Trophoblast cell (in vitro differentiated cells and primary cell): ENCODE results near the gene RGL1.
A peak's percentile ranks its signal among the peaks of the same experiment; 100 is the strongest.

ENCODE experiments used
- DNase-seq, 2 donors: peaks; one replicate each; pipeline ENCODE4 v3.0.0-alpha.2; 2016
- H2AFZ ChIP-seq: 2 replicates; pipeline ENCODE4 v1.6.1; 2013; ENCODE audit warnings: low read length, moderate library complexity, mild to moderate bottlenecking; ENCODE audit not compliant: insufficient read depth, poor library complexity
- H2AK5ac ChIP-seq: 2 replicates; pipeline ENCODE4 v1.6.1; 2013; ENCODE audit warnings: mild to moderate bottlenecking, low read length
- H2BK120ac ChIP-seq: 2 replicates; pipeline ENCODE4 v1.6.1; 2013; ENCODE audit warnings: low read length, mild to moderate bottlenecking, moderate library complexity; ENCODE audit not compliant: insufficient read depth, poor library complexity
- H2BK12ac ChIP-seq: 2 replicates; pipeline ENCODE4 v1.6.1; 2013; ENCODE audit warnings: mild to moderate bottlenecking, low read length, moderate library complexity
- H2BK5ac ChIP-seq: 2 replicates; pipeline ENCODE4 v1.6.1; 2013; ENCODE audit warnings: low read length, low read depth, moderate library complexity, mild to moderate bottlenecking; ENCODE audit not compliant: poor library complexity
- H3K14ac ChIP-seq: 2 replicates; pipeline ENCODE4 v1.6.1; 2013; ENCODE audit warnings: mild to moderate bottlenecking, low read length
- H3K18ac ChIP-seq: 2 replicates; pipeline ENCODE4 v1.6.1; 2013; ENCODE audit warnings: mild to moderate bottlenecking, low read length
- H3K23ac ChIP-seq: 2 replicates; pipeline ENCODE4 v1.6.1; 2013; ENCODE audit warnings: low read length
- H3K27ac ChIP-seq: 2 replicates; pipeline ENCODE4 v1.5.1; 2013; ENCODE audit warnings: low read depth, mild to moderate bottlenecking, inconsistent platforms, low read length, moderate library complexity
- H3K27me3 ChIP-seq: 2 replicates; pipeline ENCODE4 v1.6.1; 2013; ENCODE audit warnings: inconsistent platforms, mild to moderate bottlenecking, low read length, moderate library complexity; ENCODE audit not compliant: insufficient read depth
- H3K36me3 ChIP-seq, 2 experiments: 1 replicate in 1 of 2; 2 replicates in 1 of 2; pipeline ENCODE4 v1.6.1; 2013; ENCODE audit warnings: low read length in 2 of 2, mild to moderate bottlenecking in 2 of 2, moderate library complexity in 1 of 2; ENCODE audit not compliant: insufficient read depth in 2 of 2, control insufficient read depth in 1 of 2
- H3K4ac ChIP-seq: 2 replicates; pipeline ENCODE4 v1.6.1; 2013; ENCODE audit warnings: low read depth, mild to moderate bottlenecking, low read length, moderate library complexity
- H3K4me1 ChIP-seq, 2 experiments: 1 replicate in 1 of 2; 2 replicates in 1 of 2; pipeline ENCODE4 v1.6.1; 2013; ENCODE audit warnings: low read length in 2 of 2, mild to moderate bottlenecking in 2 of 2, moderate library complexity in 1 of 2; ENCODE audit not compliant: insufficient read depth in 2 of 2, control insufficient read depth in 1 of 2
- H3K4me2 ChIP-seq: 2 replicates; pipeline ENCODE4 v1.6.1; 2013; ENCODE audit warnings: inconsistent platforms, mild to moderate bottlenecking, low read length, moderate library complexity
- H3K4me3 ChIP-seq: 2 replicates; pipeline ENCODE4 v1.5.1; 2013; ENCODE audit warnings: mild to moderate bottlenecking, low read depth, low read length, inconsistent platforms
- H3K79me1 ChIP-seq: one replicate; pipeline ENCODE4 v1.6.1; 2013; ENCODE audit warnings: low read length
- H3K79me2 ChIP-seq: 2 replicates; pipeline ENCODE4 v1.6.1; 2013; ENCODE audit warnings: low read length, mild to moderate bottlenecking; ENCODE audit not compliant: control insufficient read depth, insufficient read depth, poor library complexity
- H3K9ac ChIP-seq: 2 replicates; pipeline ENCODE4 v1.6.1; 2013; ENCODE audit warnings: mild to moderate bottlenecking, low read length
- H3K9me3 ChIP-seq: 2 replicates; pipeline ENCODE4 v1.6.1; 2013; ENCODE audit warnings: low read depth, mild to moderate bottlenecking, control low read depth, inconsistent platforms, low read length; ENCODE audit not compliant: insufficient read depth
- H4K12ac ChIP-seq: 2 replicates; pipeline ENCODE4 v1.6.1; 2013; ENCODE audit warnings: low read depth, mild to moderate bottlenecking, low read length, moderate library complexity
- H4K8ac ChIP-seq: 2 replicates; pipeline ENCODE4 v1.6.1; 2013; ENCODE audit warnings: low read depth, mild to moderate bottlenecking, low read length, moderate library complexity
- H4K91ac ChIP-seq: one replicate; pipeline ENCODE4 v1.6.1; 2013; ENCODE audit warnings: low read depth, mild to moderate bottlenecking, low read length, moderate library complexity
- WGBS: extraction: QIAGEN DNeasy Blood & Tissue Kit; methylation state at CpG from one replicate; pipeline ENCODE4 v1.1.7; 2013; ENCODE audit warnings: missing lambda C conversion rate; ENCODE audit not compliant: insufficient read length, insufficient coverage; ENCODE audit errors: extremely low coverage; 5-methylcytosine and 5-hydroxymethylcytosine counted together

RGL1 gene

GRCh38 chr1:183941001-183941400, 136.1 kb downstream of the RGL1 start:
- H4K91ac ChIP-seq: no peak overlapping the region
- no peak overlapping the region for H3K23ac ChIP-seq
- H2BK120ac ChIP-seq: no peak overlapping the region
- no peak overlapping the region for H3K9ac ChIP-seq
- no peak overlapping the region for H4K8ac ChIP-seq
- no peak overlapping the region for H2AK5ac ChIP-seq
- H2AFZ ChIP-seq: no peak overlapping the region
- H3K79me2 ChIP-seq: no peaks in the 10 kb centered on the region
- DNase-seq: no peak
- H3K79me1 ChIP-seq: peaks cover 2% of the 10 kb centered on the region
- no peak overlapping the region for H3K4me2 ChIP-seq
- H3K14ac ChIP-seq: no peak overlapping the region
- H3K9me3 ChIP-seq: no peaks in the 10 kb centered on the region
- H3K27ac ChIP-seq: no peak overlapping the region
- peaks cover 8 to 12% of the 10 kb centered on the region in 2 experiments for H3K4me1 ChIP-seq
- no peak overlapping the region for H3K4ac ChIP-seq
- H3K18ac ChIP-seq: no peak overlapping the region
- H2BK5ac ChIP-seq: no peak overlapping the region
- no peak overlapping the region for H4K12ac ChIP-seq
- H3K27me3 ChIP-seq: no peaks in the 10 kb centered on the region
- H3K36me3 ChIP-seq: no peaks in the 10 kb centered on the region
- H3K4me3 ChIP-seq: no peak overlapping the region
- no CpG with 5 or more reads among the region's 5 CpGs for WGBS
- no peak overlapping the region for H2BK12ac ChIP-seq

DNA sequence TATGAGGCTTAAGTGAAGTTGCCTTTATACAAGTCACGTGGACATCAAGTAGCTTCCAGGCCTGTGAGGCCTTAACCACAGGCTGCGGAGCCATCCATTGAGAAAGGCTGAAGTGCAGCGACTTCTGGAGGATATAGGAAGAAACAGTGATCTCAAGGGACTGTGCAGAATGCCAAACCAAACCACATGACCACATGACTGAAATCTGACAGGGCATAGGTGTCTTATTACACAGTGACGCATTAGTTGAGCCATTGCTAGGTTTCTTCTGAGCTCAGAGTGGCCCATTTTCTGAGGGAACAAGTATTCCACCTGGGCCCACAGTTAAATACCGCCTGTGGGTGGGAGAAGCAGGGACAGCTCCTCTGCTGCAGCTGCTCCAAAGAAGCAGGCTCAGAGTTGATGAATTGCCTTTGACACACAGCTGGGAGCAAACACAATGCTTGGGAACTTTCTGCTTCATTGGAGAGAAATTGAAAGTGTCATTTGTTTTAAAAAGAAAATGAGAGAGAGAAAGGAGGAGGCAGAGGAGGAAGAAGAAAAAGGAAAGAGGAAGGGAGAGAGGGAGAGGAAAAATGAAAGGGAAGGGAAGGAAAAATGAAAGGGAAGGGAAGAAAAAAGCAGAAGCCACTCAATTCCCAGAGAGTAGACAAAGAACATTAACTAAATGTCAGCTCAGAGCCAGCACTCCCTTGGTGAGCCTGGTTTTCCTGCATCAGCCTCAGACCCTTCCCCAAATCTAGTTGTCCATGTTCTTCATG, 138.2 kb downstream of the RGL1 start:
- Histone ChIP-seq H3K27me3 (no peaks in the 10 kb centered on the region), H3K79me1 (peaks cover 2% of the 10 kb centered on the region), H3K4me2 (no peak overlapping the region), H3K79me2 (no peaks in the 10 kb centered on the region), H3K4me1 (peaks cover 8 to 13% of the 10 kb centered on the region in 2 experiments), H2BK12ac (no peak overlapping the region), H3K27ac (no peak overlapping the region), H3K14ac (no peak overlapping the region), H3K23ac (no peak overlapping the region), H3K18ac (no peak overlapping the region), H3K9ac (no peak overlapping the region), H4K12ac (no peak overlapping the region), H3K4ac (no peak overlapping the region), H2AK5ac (no peak overlapping the region), H4K91ac (no peak overlapping the region), H3K36me3 (no peaks in the 10 kb centered on the region), H2BK120ac (no peak overlapping the region), H3K4me3 (no peak overlapping the region), H2BK5ac (no peak overlapping the region), H4K8ac (no peak overlapping the region), H3K9me3 (no peaks in the 10 kb centered on the region), H2AFZ (no peak overlapping the region)
- no CpG with 5 or more reads among the region's 5 CpGs for WGBS
- peak; percentile 56 to 69 for DNase-seq

DNA sequence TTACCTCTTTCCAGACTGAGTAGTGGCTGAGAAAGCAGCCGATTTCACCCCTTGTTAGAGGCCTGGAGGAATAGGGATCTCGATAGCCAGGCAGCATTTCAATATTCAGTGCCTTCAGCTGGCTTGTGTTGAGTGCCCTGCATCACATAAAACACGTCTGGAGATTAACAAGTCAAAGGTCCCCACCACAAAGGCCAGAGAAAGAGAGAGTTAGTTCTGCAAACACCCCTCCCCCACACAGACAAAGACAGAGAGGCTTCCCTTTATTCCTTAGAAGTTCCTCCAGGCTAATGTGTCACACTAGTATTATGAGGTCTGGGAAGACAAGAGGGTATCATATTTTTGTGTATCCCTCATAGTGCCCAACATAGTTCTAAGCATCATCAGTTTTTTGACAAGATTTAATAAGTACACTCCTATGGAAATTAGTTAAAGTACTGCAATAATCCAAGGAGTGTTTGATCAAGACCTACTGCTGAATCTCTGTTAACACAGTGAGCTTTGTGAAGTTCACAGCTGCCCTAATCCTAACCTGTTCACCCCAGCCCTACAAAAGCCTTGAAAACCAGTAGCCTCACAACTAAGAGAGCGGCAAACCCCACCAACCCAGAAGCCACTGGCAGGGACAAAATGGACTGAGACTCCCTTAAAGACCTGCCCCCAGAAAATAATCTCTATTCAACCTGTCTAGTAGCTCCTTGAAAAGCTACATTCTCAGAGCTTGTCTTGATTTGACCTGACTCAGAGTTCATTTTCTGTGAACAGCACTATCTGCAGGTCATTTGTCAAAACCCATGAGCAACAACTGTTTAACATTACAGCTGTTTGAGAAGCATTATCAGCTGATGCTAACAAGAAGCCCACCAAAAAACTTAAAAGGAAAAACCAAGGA, 140.8 kb downstream of the RGL1 start:
- Histone ChIP-seq H3K4ac (no peak overlapping the region), H2BK12ac (peak overlapping the region; percentile 73), H4K8ac (no peak overlapping the region), H4K91ac (no peak overlapping the region), H3K18ac (no peak overlapping the region), H3K4me2 (peak overlapping the region; percentile 17), H2AK5ac (no peak overlapping the region), H2AFZ (no peak overlapping the region), H3K79me2 (no peaks in the 10 kb centered on the region), H2BK5ac (no peak overlapping the region), H3K27me3 (no peaks in the 10 kb centered on the region), H3K9me3 (no peaks in the 10 kb centered on the region), H3K23ac (no peak overlapping the region), H3K27ac (peak overlapping the region; percentile 9), H2BK120ac (peak overlapping the region; percentile 3), H3K9ac (no peak overlapping the region), H3K4me3 (no peak overlapping the region), H3K4me1 (peaks cover 8 to 13% of the 10 kb centered on the region in 2 experiments), H4K12ac (no peak overlapping the region), H3K14ac (no peak overlapping the region), H3K36me3 (no peaks in the 10 kb centered on the region), H3K79me1 (peaks cover 2% of the 10 kb centered on the region)
- WGBS: no CpG with 5 or more reads among the region's 4 CpGs
- no peak for DNase-seq

DNA sequence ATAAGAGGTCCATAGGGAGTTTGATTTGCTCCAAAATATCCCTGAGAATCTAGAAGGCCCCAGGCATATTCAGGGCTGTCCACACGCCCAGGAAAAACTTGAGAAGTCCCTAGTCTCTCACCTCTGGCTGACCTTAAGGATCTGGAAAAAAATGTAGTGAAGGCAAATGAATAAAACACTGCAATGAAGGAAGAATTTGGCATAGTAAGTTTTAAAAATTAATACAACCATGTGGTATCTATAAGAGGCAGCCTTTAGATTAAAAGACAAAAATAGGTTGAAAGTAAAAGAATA, 141.3 kb downstream of the RGL1 start:
- Histone ChIP-seq H2BK120ac (no peak overlapping the region), H3K4me2 (no peak overlapping the region), H3K4me3 (no peak overlapping the region), H3K18ac (no peak overlapping the region), H4K12ac (no peak overlapping the region), H3K9me3 (no peaks in the 10 kb centered on the region), H3K4ac (no peak overlapping the region), H3K36me3 (no peaks in the 10 kb centered on the region), H3K14ac (no peak overlapping the region), H3K27me3 (no peaks in the 10 kb centered on the region), H3K27ac (no peak overlapping the region), H2BK12ac (no peak overlapping the region), H3K4me1 (peaks cover 8 to 13% of the 10 kb centered on the region in 2 experiments), H3K23ac (no peak overlapping the region), H2AFZ (no peak overlapping the region), H2AK5ac (no peak overlapping the region), H2BK5ac (no peak overlapping the region), H3K79me1 (peaks cover 2% of the 10 kb centered on the region), H3K79me2 (no peaks in the 10 kb centered on the region), H3K9ac (no peak overlapping the region), H4K91ac (no peak overlapping the region), H4K8ac (no peak overlapping the region)
- no peak for DNase-seq
- WGBS: no CpG with 5 or more reads among the region's 1 CpG
